ENCODE measurements around the gene RTN4.

The RTN4 gene

DNA sequence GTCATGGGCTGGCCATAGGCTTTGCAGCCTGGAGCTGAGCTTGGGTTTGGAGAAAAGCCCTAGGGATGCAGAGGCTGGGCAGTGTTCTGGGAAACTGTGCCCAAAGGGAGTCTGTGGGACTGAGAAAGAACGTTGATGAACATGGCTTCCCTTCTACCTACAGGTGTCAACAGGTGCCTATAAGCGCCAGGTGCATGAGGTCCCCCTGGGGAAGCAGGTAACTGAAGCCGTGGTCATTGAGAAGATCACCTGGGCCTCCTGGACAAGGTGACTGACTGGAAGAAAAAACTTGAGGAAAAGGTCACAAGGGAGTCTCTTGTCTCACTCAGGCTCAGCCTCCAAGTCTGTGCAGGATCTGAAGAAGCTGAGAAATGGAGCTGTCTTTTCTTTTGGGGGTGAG, 83.4 kb downstream of the RTN4 start:
- DNase-seq, result no peak

DNA sequence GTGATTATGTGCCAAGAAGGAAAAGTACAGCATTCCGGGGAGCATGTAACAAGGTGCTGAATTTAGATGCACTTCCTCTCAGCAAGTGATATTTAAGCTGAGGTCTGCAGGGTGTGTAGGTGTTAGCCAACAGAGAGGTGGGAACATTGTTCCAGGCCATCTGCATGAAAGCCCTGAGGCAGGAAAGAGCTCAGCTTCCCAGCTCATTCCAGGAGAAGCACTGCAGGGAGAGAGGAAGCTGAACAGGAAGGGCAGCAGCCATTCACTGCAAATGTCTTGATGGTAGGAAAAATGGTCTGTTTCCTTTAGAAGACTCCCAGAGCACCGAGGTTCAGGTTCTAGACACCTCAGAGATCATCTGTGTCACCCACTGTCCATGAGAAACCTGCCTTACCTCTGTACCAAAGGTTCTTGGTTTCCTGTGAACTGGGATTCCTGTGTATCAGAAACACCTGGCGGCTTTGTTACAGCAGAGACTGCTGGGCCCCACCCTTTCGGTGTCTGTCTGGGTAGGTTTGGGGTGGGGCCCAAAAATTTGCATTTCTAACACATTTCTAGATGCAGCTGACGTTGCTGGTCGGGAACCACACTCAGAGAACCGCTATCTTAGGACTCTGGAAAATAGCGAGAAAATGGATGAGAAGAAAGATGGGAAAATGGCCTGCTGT, 84.0 kb downstream of the RTN4 start:
- no peak for DNase-seq

GRCh38 chr2:54965425-54965824, 84.8 kb downstream of the RTN4 start:
- no peak for DNase-seq

DNA sequence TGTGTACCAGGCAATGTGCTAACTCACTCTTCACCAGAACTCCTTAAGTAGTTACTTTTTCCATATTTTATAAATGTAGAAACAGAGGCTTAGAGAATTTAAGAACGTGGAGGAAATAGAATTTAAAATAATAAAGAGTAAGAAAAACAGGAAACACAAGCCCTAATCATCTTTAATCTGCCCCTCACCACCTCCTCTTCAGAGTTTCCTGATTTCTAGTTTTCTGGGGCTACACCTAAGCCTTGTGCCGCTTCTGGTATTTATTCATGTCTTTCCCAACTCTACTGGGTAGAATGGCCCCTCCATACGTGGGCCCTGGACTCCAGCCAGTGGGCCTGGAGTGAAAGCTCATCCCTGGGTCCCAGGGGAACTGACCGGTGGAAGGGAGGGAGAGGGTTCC, 85.4 kb downstream of the RTN4 start:
- no peak for DNase-seq

- DNase-seq, result no peak
These were observed 86.0 kb downstream of the RTN4 start for GRCh38 chr2:54964271-54964670.

DNA sequence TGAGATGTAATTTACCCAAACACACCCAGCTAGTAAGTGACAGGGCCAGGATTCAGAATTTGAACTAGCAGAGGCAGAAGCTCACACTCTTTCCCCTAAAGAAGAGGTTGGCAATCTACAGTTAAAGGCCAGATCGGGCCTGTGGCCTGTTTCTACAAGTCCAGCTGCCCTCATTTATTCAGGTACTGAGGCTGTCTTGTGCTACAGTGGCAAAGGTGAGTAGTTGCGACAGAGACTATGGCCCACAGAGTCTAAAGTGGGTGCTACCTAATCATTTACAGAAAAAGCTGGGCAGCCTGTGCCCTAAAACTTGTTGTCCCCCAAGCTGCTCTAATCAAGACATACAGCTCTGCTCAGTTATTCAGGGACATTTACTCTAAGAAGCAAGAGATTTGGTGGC, 86.8 kb downstream of the RTN4 start:
- no peak for DNase-seq

DNA sequence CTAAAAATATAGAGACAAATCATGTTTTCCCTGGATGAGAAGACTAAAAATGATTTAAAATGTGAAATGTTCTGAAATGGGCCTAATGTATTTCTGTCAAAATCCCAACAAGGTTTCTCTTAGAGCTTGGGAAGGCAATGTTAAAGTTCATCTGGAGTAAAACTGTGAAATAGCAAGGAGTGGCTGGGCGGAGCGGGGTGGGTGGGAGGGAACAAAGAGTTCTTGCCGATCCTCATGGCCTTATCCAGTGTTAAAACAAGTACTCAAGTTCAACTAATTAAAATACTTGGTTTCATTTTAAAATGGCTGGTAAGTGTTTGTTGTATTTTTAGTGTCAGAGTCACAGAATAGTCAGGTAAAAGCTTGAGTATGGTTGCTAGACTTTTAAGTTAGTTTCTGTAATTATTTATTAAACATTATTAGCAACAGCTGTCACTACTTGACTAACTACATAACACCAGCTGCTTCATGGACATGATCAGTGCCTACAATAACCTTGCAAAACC, 87.3 kb downstream of the RTN4 start:
- DNase-seq, result peak; percentile 31 to 61

GRCh38 chr2:54962511-54962910, 87.7 kb downstream of the RTN4 start:
- DNase-seq, result no peak

- DNase-seq, result no peak
These were observed 90.1 kb downstream of the RTN4 start for GRCh38 chr2:54960164-54960563.

DNA sequence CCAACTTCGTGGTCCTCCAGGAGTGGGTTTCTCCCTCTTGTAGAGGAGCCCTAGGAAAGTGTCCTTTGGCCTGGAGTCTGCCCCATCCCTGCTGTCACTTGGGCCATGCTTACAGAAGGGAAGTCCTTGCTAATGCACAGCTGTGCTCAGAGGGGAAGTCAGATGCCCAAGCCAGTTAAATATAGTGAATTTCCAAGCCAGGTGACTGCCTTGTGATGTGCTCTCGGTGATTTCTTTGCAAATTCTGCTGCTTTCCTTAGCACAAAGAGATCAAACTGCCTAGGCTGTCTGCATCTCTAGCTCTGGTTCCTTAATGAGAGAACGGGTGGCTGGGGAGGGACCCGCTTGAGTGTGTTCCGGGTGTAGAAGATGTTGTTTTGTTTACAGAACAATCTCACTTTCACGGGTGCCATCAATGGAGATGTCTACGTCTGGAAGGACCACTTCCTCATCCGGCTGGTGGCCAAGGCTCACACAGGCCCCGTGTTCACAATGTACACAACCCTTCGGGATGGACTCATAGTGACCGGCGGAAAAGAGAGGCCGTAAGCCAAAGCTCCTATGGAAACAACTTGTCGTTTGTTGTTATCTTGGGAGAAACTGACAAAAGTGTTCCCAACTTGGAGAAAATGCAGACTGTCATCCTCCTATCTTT, 91.4 kb downstream of the RTN4 start:
- no peak for DNase-seq

- peak; percentile 44 to 78 for DNase-seq
These were observed 92.8 kb downstream of the RTN4 start for GRCh38 chr2:54957321-54957999.

GRCh38 chr2:54956111-54956627, 94.1 kb downstream of the RTN4 start:
- DNase-seq, result peak in 1 of 2 experiments; percentile 39

DNA sequence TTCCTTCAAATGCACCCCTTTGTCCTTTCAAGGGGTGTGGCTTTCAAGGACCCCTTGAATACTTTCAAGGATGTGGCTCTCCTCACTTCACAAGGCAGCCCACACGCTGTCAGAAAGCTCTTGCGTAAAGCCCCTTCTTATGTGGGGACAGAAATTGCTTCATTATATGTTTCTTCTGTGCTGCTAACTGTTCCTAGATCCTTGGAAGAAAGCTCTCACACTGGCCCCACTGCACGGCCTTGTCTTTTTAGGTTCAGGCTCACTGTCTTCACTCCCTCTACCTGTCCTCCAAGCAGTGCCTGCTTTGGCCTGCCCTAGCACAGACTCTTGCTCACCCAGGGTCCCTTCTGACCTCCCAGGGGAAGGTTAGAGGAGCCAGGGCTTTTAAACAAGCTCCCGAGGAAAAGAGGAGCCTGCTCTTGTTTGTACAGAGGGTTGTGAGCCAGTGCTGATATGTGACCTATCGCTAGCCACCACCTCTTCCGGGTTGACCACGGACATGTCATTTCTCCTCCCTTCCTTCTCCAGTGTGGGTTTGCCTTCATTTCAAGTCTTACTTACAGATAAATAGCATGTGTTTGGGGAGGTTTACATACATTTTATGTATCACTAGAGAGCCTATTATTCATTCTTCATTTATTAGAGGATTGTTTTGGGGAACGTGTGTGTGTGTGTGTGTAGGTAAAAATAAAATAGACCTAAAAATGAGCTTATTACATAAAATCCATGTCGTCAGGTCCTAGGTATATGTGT, 94.7 kb downstream of the RTN4 start:
- no peak for DNase-seq

DNA sequence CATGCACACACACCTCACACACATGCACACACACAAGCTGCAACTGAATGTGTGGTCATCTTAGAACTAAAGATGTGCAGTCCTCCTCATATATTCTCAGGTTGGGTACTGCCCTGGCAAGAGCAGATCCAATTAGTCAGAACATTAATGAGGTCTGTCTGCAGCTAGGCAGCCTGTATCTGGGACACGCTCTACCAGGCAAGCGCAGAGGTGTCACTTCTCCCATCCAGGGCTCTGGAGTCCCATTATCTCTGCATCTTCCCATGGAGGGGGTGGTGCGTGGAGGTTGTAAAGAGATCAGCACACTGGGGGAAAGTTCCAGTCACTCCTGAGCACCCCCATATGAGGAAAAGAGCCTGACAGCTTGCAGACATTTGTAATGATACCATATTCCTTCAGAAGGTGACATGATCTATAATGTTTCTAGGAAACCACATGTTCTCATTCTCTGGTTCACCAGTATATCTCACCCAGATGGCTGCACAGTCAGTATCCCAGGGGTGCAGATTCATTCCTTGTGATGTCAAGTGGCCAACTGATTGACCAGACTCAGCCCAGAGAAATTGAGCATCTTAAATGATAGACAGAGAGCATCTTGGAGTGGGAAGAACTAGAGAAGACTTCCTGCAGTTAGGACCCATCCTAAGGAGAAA, 95.4 kb downstream of the RTN4 start:
- no peak for DNase-seq

DNA sequence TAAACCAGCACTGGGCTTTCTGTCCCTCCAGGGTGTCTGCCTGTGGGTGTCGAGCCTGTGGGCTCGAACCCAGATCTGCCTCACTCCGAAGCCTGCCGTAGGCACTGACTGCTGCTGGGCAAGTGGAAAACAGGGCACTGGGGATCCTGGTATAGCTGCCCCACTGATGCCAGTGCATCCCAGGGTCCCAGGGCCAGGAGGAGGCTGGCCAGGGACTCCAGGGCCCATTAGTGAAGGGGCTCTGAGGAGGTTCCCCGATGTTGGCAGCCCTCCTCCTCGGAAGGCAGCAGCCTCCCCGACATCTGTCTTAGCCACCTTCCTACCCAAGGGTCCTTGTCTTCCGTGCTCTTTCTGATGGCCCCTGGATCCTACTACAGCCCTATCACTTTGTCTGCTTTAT, 96.1 kb downstream of the RTN4 start:
- no peak for DNase-seq

GRCh38 chr2:54952978-54953456, 97.2 kb downstream of the RTN4 start:
- no peak for DNase-seq

GRCh38 chr2:54952425-54952824, 97.8 kb downstream of the RTN4 start:
- DNase-seq, result no peak

- DNase-seq, result no peak
These were observed 99.4 kb downstream of the RTN4 start for GRCh38 chr2:54950811-54951210.

- no peak for DNase-seq
These were observed 100.8 kb downstream of the RTN4 start for GRCh38 chr2:54949431-54949830.

- DNase-seq, result no peak
These were observed 102.1 kb downstream of the RTN4 start for GRCh38 chr2:54948120-54948519.

GRCh38 chr2:54947646-54948045, 102.6 kb downstream of the RTN4 start:
- DNase-seq, result no peak

DNA sequence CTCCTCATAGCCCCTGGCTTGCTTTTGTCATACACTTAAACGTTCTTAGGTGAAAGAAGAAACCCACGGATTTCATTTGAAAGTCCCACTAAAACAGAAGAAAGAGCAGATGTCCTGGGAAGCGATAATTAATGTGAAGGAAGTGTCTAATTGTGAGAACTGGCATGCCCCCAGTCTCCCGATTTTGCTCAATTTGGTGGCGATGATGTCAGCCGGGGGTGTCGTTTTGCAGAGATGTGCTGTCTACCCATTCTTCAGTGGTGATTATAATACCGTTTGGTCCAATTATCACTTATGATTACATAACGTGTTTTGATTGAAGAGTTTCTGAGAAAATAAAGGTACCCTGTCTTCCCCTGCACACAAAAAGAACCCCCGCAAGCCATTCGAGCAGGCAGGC, 103.1 kb downstream of the RTN4 start:
- DNase-seq, result no peak
